Fibroblast of lung (primary cell): Measurements from ENCODE around the gene SPRED1.

Source experiments
- EZH2 ChIP-seq: IDR thresholded peaks from 2 replicates; pipeline ENCODE4 v1.5.1; 2012; ENCODE audit warnings: low read length, control low read depth, mild to moderate bottlenecking; ENCODE audit errors: missing control alignments
- TF ChIP-seq, protein P1 (sequence below), 2 donors: IDR thresholded peaks in 1 of 2; conservative IDR thresholded peaks in 1 of 2; 1 replicate in 1 of 2; 2 replicates in 1 of 2; pipeline ENCODE4 v1.5.1; 2011 to 2012; ENCODE audit warnings: low read length in 2 of 2, control low read depth in 1 of 2, inconsistent platforms in 1 of 2, low read depth in 1 of 2, mild to moderate bottlenecking in 1 of 2

DNA sequence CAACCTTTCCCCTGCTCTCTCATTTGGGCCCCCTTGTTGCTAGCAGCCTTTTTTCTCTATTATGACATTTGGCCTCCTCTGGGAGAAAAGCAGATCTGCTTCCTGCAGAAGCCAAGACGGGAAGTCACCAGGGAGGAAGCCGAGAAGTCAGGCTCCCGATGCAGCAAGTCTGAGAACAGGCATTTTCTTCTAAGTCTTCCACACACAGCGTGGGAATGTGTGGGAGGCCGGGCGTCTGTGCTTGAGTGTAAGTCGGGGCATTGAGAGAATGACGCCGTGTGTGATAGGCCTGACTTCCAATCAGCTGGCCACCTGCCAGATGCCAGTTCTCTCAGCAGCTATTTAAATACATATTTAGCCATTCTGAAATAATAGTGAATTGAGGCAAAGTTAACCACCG, 125.5 kb downstream of the SPRED1 start:
- TF ChIP-seq, protein P1, sequence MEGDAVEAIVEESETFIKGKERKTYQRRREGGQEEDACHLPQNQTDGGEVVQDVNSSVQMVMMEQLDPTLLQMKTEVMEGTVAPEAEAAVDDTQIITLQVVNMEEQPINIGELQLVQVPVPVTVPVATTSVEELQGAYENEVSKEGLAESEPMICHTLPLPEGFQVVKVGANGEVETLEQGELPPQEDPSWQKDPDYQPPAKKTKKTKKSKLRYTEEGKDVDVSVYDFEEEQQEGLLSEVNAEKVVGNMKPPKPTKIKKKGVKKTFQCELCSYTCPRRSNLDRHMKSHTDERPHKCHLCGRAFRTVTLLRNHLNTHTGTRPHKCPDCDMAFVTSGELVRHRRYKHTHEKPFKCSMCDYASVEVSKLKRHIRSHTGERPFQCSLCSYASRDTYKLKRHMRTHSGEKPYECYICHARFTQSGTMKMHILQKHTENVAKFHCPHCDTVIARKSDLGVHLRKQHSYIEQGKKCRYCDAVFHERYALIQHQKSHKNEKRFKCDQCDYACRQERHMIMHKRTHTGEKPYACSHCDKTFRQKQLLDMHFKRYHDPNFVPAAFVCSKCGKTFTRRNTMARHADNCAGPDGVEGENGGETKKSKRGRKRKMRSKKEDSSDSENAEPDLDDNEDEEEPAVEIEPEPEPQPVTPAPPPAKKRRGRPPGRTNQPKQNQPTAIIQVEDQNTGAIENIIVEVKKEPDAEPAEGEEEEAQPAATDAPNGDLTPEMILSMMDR (conservative IDR thresholded peaks at IDR 0.05 in 1 of 2, IDR thresholded peaks at IDR 0.05 in 1 of 2; ENCODE audit: low read depth in 1 of 2, low read length in 2 of 2): no peak
- no peak for TF ChIP-seq EZH2
